GM12891 (cell line): Measurements from ENCODE around the gene DNER.

Experiments used
- POLR2A ChIP-seq: IDR thresholded peaks from 2 replicates; pipeline ENCODE4 v1.6.1; 2011; ENCODE audit warnings: low read depth, low read length, control low read depth
- POLR2AphosphoS5 ChIP-seq: IDR thresholded peaks from 2 replicates; pipeline ENCODE4 v1.6.1; 2011; ENCODE audit warnings: low read depth, low read length, control low read depth
- TAF1 ChIP-seq: IDR thresholded peaks from 2 replicates; pipeline ENCODE4 v1.6.1; 2011; ENCODE audit warnings: low read depth, low read length, control low read depth

GRCh38 chr2:229514273-229514895 is 200.0 kb downstream of the DNER start:
- TF ChIP-seq TAF1, result no peak
- TF ChIP-seq POLR2A, result no peak
- no peak for TF ChIP-seq POLR2AphosphoS5
